HL-60 (cell line): ENCODE measurements around the gene PAMR1.

ENCODE experiments used
- GABPA ChIP-seq: IDR thresholded peaks from 2 replicates; pipeline ENCODE4 v1.6.1; 2012; ENCODE audit warnings: low read depth
- POLR2AphosphoS5 ChIP-seq: IDR thresholded peaks from 2 replicates; pipeline ENCODE4 v1.6.1; 2012; ENCODE audit warnings: low read depth
- SPI1 ChIP-seq: IDR thresholded peaks from 2 replicates; pipeline ENCODE4 v1.6.1; 2012; ENCODE audit warnings: low read depth, mild to moderate bottlenecking, borderline replicate concordance
- TF ChIP-seq, protein P1 (sequence below): IDR thresholded peaks from one replicate; pipeline ENCODE4 v1.5.1; 2011; ENCODE audit warnings: low read length, control low read depth, inconsistent platforms; ENCODE audit not compliant: insufficient read depth
- TF ChIP-seq, protein P2 (sequence below): IDR thresholded peaks from 2 replicates; pipeline ENCODE4 v1.6.1; 2012; ENCODE audit warnings: low read depth; ENCODE audit not compliant: insufficient replicate concordance

DNA sequence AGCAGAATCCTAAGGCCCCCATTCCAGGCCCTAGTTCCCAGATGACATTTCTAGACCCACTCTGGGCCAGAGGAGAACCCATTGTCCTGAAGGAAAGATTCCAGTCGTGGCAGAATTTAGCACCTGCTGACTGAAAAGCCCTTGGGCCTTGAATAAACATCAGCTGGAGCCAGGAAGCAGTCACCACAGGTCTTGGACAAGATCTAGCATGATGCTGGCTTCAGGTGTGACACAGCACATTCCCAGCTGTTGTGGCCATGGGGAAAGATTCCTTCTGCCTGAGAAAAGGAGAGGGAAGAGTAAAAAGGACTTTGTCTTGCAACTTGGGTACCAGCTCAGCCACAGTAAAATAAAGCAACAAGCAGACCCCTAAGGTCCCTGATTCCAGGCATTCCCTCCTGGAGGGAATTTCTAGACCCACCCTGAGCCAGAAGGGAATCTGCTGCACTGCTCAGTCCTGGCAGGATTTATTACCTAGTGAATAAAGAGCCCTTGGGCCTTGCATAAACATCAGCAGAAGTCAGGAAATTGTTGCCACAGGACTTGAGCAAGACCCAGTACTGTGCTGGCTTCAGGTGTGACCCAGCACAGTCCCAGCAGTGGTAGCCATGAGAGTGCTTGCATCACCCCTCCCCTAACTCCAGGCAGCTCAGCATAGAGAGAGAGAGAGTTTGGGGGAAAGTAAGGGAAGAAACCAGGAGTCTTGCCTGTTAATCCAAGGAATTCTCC, 42.5 kb upstream of the PAMR1 start:
- TF ChIP-seq, protein P1, sequence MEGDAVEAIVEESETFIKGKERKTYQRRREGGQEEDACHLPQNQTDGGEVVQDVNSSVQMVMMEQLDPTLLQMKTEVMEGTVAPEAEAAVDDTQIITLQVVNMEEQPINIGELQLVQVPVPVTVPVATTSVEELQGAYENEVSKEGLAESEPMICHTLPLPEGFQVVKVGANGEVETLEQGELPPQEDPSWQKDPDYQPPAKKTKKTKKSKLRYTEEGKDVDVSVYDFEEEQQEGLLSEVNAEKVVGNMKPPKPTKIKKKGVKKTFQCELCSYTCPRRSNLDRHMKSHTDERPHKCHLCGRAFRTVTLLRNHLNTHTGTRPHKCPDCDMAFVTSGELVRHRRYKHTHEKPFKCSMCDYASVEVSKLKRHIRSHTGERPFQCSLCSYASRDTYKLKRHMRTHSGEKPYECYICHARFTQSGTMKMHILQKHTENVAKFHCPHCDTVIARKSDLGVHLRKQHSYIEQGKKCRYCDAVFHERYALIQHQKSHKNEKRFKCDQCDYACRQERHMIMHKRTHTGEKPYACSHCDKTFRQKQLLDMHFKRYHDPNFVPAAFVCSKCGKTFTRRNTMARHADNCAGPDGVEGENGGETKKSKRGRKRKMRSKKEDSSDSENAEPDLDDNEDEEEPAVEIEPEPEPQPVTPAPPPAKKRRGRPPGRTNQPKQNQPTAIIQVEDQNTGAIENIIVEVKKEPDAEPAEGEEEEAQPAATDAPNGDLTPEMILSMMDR: no peak
- TF ChIP-seq GABPA (no peak), POLR2AphosphoS5 (no peak), SPI1 (no peak)
- TF ChIP-seq, protein P2, sequence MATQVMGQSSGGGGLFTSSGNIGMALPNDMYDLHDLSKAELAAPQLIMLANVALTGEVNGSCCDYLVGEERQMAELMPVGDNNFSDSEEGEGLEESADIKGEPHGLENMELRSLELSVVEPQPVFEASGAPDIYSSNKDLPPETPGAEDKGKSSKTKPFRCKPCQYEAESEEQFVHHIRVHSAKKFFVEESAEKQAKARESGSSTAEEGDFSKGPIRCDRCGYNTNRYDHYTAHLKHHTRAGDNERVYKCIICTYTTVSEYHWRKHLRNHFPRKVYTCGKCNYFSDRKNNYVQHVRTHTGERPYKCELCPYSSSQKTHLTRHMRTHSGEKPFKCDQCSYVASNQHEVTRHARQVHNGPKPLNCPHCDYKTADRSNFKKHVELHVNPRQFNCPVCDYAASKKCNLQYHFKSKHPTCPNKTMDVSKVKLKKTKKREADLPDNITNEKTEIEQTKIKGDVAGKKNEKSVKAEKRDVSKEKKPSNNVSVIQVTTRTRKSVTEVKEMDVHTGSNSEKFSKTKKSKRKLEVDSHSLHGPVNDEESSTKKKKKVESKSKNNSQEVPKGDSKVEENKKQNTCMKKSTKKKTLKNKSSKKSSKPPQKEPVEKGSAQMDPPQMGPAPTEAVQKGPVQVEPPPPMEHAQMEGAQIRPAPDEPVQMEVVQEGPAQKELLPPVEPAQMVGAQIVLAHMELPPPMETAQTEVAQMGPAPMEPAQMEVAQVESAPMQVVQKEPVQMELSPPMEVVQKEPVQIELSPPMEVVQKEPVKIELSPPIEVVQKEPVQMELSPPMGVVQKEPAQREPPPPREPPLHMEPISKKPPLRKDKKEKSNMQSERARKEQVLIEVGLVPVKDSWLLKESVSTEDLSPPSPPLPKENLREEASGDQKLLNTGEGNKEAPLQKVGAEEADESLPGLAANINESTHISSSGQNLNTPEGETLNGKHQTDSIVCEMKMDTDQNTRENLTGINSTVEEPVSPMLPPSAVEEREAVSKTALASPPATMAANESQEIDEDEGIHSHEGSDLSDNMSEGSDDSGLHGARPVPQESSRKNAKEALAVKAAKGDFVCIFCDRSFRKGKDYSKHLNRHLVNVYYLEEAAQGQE: no peak
